Fibroblast of skin of scalp (primary cell): ENCODE results near the gene AGBL1.

Experiments used
- DNase-seq: peaks from one replicate; pipeline ENCODE4 v3.0.0-alpha.2; 2013

Gene AGBL1

DNA sequence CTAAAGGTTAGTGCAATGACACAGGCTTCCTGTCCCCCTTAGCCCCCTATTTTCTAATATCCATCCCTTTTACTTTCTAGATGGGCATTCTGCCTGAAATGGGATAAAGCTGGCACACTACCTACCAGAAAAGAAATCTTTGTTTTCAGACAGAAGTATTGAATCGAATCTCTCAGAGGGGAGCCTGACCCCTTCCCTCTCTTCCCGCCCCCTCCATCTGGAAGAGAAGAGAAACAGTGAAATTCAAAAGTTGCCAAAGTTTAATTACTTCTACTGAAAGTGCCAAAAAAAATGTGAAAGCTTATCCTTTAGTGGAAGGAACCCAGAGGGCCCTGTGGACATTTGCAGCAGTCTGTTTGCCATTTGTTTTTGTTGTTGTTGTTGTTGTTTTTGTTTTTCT lies 523.8 kb downstream of the AGBL1 start:
- DNase-seq, result no peak

DNA sequence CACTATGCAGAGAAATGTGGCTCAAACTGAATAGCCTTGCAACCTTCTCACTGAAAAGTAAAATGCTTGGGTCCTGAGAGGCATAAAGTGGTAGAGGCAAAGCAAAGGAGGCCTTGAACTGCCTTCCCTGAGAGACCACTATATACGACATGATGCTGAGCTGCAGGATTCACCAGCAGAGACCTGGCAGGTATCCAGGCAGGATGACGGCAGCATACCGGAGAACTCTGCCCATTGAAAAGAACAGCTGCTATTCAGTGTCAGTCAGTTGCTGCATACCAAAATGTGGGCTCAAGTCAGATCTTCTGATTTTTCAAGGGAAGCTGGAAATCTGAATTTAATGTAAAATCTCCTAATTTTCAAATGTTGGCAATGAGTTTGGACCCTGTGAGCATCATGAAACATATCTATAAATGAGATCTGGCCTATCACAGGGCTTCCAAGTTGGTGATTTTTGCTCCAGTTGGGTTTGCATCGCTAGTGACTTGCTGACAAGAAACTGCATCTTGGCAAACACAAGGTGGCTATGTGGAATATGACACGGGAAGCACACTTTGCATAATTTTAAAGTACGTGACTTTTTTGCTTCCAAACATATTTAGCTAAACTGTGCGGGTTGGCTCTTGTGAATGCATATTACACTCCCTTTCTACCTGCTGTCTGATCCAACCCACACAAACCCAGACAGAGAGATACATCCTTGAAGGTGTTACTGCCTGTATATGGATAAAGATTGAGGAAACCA lies 529.0 kb downstream of the AGBL1 start:
- DNase-seq, result peak; percentile 33

DNA sequence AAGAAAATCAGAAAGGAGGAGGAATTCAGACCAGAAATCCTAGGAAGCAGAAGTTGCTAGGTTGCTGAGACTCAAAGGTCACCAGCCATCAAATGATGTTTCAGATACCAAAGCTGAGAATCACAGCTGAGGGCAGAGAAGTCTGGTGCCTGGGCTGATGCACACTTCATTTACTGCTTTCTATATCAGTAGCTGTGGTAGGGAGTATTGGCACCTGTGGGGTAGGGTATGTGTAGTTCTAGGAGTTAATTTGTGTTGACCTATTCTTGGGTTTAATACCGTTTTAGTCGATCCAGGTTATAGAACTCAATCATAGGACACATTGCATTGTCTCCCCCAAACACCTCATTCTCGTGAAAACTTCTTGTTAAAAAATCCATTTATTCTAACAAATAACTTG lies 529.6 kb downstream of the AGBL1 start:
- DNase-seq, result no peak

DNA sequence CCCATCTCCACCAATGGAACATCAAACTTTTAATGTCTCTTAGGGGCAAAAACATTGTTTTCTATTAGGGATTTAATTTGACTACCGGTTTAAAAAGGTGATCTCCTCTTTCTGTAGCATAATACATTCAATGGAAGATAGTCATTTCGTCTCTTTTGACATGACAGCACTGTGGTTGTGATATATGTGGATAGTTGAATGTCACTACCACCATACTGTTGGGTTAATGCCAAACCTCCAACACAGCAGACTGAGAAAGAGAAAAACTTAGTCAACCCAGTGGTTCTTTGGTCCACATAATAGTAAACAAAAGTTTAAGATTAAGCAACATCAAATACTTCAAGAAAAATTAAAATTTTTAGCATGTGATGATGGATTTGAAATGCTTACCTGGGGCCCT lies 530.4 kb downstream of the AGBL1 start:
- DNase-seq, result no peak

DNA sequence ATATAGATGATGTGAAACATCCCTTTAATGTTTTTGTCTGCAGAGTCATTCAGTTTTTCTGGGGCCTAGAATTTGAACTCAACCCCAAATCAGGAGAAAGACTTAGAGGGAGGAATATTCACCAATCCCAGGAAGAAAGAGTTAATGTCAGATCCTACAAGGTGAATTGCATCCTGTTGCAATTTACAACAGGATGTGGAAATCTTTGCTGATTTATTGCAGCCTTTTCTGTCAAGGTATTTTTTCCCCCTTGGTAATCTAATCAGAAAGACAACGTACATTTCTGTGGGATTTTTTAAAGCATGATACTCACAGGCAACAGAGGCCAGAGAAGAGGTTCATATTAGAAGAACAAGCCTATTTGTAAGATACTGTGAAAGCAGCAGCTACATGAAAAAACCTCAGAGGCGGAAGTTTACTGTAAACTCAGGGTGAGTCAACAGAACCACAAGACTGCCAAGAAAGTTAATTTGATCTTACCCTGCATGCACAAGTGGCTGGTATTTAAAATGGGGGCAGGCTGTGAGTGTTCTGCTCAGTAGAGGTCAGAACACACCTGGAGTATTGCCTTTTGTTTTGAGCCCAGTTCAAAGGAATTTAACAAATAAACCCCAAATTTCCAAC lies 531.9 kb downstream of the AGBL1 start:
- no peak for DNase-seq

DNA sequence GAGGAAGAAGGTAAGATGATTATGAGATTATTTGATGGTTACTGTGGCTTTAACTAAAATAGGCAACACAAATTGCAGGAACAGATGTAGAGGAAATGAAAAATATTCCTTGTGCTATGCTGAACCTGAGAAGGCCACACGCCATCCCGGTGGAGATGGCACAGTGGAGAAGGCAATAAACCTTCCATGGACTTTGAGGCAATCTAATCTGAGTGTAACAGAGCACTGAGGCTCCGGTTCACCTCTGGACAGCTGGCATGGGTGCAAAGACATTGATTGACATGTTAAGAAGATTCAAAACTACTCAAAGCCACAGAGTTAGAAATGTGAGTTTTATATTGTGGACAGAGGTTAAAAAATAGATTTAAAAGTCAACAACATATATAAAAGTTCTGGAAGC lies 535.7 kb downstream of the AGBL1 start:
- DNase-seq, result no peak

DNA sequence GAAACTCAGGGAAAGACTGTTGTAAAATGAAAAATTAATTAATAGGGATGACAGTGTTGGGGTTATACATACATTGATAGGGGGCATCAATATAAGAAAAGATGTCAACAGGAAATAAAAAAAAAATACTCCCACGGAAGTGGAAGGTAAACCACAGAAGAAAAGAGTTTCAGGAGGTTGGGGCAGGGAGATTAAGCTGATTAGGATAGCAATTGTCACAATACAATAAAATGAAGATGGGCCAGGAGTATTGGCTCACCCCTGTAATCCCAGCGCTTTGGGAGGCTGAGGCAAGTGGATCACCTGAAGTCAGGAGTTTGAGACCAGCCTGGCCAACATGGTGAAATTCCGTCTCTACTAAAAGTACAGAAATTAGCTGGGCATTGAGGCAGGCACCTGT lies 536.1 kb downstream of the AGBL1 start:
- no peak for DNase-seq

DNA sequence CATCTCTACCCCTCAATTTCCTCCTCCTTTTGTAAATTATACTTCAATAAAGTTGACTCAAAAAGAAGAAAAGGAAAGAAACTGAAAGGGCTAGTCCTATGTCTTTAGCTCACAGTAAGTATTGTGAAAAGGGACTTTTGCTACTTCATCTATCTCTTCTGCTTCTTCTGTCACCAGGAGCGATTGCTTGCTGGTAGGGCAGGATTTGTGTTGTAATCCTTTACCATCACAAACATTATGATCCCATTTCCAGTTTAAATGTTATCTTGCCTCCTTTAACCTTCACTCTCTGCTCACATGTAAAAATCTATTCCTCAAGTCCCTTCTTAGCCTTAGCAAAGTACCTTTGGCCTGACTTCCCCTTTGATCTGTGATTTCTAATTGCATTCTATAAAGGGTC lies 537.1 kb downstream of the AGBL1 start:
- no peak for DNase-seq

DNA sequence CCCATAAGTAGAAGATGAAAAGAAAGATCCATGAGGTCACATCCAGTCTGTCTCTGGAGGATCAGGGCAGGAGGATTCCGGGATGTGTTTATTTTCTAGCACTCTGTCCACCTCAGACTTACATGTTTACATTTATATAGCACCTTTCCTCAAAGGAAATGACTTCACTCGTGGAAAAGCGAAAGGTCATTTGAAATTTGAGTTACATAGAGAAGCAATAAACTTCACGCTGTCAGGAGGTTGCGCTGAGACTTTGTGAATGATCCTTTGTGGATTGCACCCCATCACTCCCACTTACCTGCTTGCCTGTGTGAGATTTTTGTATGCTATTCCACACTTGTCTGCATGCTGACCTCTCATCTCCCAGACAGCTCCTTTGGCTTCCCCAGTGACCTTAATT lies 540.5 kb downstream of the AGBL1 start:
- no peak for DNase-seq

DNA sequence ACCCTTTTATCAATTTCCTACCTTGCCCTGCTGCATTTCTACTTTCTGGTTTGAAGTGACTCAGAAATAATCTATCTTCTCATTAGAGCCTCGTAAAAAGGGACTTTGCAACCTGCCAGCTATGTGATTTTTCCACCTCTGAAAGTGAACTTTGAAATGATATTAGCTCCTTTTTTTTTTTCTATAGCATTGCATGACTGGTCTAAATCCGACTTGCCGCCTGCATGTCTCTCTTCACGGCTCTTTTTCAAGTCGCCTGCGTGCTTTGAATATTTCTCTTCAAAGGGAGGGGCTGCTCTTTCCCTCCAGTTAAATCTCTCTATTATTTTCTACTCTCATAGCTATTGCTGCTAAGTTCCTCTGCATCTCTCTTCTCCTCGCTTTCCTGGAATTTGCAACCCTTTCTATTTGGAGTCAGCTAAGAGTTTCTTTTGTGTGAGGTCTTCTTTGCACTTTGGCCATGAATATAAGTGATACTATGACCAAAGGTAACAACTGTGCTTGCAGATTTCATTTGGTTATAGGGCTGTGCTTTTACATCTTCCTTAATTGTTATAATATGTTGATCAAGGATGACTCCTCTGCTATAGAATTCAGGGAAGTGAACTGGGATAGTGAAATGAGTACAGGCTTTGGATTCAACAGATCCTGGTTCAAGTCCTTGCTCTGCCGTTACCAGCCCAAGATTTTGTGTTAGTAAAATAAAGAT lies 541.1 kb downstream of the AGBL1 start:
- peak; percentile 46 for DNase-seq

DNA sequence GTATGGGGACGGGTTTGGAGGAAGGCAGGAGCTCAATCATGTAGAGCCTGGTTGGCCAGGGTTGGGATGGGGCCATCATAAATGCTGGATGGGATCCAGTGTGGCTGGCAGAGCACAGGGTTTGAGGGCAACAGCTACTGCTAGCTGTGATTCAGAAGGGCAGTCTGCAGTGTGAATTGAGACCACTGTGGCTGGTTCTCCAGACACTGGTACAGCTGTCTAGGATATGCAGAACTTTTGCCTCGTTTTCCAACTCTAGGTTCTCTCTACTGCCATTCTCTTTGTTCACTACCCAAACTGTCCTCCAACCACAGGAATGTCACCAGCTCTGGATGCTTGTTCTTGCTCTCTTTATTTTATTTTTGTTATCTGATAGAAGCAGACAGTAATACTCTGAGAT lies 543.6 kb downstream of the AGBL1 start:
- DNase-seq, result no peak

DNA sequence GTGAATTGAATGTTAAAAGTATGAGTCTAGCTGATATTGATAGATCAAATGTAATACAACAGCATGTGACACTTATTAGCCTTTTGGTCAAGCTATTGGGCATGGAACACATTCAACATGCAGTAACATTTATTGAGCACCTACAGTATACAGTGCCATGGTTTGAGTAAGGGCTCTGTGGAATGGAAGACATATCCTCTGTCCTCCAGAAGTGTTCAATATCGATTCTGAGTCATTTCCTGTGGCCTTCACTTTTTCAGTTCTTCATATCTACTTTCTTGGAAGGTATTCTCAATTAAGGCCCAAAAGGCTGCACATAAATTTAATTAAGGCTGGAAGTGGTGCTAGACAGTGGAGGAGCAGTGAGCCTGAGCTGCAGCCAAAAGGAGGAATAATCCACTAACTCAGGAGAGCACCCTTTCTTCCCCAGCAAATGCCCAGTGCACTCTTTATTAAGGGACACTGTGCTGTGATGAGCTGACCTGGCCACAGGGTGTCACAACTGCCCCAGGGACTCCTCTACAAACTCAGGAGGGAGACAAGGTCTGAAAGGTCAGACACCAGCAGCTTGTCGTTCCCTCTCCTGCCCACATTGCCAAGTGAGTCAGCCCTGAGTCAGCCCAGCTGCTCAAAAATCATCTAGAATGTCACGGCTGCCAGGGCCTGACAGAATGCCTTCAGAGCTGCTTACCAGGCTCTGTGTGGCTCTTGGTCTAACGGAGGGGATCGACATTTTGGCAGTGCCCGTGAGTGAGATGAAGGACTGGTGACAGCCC lies 544.8 kb downstream of the AGBL1 start:
- DNase-seq, result peak; percentile 89

DNA sequence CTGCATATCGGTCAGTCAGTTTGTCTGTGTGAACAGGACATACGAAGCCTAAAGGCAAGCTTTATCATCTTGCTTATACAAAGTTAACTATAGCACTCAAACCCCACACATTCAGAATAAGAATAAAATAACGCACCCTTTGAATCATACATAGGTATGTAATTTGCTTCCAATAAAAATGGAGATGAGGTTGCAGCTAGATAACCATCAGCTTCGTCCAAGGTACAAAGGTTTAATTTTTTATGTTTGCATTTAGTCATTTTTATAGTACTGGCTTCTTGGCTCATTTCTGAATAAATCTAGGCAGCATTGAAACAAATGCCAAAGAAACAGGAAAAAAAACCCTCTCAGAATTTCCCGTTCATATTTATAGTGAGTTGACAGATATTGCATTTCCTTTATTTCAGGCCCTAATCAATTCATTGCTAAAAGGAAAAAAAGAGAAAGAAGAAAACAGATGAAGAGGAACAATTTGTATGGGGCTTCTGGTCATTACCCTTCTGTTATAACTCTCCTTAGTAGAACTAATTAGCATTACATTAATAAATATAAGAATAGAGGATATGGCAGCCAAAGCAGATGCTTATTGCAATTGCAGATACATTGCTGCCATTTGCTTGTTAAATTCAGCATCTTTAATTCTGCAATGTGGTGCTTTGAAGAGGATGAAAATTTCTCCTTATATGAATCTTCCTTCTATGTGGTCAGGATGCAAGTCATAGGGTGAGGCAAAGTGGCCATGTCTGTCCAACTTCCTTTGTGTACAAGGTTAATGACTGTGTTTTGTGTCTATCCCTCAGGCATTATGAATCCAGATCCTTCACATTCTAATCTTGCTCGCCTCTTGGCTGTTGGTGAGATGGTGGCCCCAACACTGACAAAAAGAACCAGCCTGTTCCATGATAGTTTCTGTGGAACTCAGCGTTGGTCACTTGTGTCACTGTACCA lies 550.0 kb downstream of the AGBL1 start:
- DNase-seq, result no peak

DNA sequence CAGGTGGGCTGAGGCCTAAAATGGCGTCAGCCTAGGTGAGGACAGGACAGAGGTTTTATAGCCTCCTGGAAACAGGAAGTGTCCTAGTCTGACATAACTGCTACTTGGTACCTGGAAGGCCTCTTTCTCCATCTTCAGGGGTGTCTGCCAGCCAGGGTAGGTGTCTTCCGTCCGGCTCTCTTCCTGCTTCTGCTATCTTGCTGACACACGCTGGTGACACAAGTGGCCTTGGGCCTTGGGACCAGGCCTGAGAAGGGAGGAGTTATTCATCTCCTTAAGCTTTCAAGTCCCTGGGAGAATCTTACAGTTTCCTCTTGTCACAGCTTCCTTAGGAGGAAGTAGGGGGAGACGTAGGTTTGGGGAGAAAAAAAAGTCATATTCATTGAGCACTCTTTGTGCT lies 551.3 kb downstream of the AGBL1 start:
- DNase-seq, result no peak

DNA sequence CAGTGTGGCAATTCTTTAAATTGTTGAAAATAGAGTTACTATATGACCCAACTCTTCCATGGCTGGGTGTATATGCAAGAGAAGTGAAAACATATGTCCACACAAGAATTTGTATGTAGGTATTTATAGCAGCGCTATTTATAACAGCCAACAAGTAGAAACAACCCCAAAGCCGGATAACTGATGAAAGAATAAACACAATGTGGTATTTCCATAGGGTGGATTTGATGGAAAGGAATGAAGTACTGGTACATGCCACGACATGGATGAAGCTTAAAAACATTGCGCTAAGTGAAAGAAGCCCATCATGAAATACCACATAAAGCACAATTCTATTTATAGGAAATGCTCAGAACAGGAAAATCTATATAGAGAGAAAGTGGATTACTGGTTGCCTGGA lies 554.5 kb downstream of the AGBL1 start:
- DNase-seq, result peak; percentile 10

DNA sequence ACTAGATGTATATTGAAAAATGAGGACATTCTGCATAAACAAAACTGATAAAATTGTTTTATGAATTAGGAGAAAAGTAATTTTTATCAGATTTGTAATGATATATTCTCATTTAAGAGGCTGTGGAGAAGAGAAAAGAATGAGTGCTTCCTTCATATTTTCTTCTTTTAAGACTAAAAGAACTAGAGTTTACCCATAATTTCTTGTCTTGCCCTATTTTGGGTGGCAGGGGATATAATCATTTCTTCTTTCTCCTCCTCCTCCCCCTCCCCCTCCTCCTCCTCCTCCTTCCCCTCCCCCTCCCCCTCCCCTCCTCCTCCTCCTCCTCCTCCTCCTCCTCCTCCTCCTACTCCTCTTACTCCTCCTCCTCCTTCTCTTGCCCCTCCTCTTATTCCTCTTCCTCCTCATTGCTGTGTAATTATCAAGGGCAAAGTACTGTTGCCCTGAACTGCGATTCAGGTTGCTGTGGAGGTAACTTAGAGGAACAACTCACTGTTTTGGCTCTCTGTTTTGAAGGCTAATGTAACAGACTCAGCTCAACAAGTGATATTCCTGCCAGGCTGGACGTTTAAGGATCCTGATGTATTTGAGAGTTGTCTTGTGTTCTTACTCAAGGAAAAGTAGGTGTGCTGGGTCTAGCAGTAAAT lies 555.4 kb downstream of the AGBL1 start:
- DNase-seq, result no peak

DNA sequence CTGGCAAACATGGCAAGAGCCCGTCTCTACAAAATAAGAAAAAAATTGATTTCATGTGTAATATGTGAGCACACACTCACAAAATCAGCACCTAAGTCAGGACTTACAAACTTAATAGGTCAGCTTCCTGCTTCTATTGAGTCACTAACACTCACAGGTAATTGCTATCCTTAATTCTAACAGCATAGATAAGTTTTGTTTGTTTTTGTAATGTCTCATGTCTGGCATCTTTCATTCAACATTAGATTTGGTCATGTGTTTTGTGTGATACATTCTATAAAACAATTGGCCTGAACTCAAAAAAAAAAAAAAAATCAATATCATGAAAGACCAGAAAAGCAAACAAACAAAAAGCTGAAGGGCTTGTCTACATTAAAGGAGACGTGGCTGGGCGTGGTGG lies 564.7 kb downstream of the AGBL1 start:
- no peak for DNase-seq

DNA sequence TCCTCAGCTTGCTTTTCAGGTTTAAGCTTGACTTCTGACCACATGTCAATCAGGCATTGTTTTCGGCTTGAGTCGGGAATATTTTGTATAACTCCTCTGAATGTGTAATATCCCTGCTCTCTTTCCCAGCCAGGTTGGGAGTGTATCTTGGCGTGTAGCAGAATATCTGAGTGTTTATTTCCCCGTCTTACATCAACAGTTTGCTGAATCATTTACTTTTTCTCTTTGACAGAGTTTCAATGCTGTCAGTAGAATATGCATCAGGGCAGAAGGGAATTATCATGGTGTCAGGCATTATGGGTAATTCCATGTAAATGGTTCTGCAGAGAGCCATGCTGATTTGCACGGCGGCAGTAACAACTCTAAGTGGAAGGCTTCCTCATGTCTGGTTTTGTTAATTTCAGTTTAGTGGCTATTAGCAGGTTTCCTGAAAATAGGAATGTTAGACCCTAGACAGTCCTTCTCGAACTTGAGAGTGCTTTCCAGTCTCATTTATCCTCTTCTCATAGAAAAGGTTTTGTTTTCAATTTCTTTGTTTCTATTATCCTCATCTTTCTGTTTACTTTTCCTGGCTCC lies 566.3 kb downstream of the AGBL1 start:
- DNase-seq, result no peak

DNA sequence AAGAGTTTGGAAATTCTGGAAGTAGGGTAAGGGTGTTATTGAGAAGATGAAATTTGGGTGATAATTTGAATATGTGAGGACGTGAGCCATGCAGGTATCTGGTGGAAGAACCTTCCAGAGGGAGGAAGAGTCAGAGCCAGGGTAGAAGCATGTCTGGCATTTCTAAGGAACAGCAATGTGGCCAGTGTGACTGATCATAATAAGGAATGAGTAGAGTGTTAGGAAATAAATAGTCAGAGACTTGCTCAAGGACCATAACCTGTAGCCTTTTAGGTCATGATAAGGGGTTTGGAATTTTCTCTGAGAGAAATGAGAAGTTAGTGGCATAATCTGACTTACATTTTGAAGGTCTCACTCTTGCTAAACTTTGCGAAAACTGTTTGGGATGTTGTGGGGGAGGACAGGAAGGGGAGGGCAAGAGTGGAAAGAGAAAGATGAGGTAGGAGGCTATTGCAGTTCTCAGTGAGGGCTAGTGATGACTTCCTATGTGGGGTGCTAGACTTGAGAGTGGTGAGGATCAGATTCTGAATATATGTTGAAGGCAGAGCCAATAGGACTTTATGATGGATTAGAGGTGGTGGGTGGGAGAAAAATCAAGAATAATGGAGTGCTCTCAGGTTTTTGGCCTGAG lies 568.3 kb downstream of the AGBL1 start:
- no peak for DNase-seq

DNA sequence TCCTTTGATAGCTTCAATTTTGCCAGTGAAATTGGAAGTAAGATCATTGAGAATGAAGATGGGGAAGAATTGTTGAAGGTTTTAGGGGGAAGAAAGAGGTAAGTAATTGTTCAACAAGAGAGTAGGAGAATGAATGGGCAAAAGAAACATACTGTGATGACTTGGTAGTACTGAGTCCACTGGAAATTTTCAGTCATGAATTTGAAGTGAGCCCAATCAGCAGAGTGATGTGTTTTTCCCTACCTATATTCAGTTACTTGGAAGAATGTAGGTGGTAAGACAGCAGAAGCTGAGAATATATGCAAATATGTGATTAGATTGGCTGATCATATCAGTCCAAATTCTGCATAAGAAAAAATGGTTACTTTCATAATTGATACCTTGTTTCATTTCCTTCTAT lies 569.6 kb downstream of the AGBL1 start:
- DNase-seq, result no peak

DNA sequence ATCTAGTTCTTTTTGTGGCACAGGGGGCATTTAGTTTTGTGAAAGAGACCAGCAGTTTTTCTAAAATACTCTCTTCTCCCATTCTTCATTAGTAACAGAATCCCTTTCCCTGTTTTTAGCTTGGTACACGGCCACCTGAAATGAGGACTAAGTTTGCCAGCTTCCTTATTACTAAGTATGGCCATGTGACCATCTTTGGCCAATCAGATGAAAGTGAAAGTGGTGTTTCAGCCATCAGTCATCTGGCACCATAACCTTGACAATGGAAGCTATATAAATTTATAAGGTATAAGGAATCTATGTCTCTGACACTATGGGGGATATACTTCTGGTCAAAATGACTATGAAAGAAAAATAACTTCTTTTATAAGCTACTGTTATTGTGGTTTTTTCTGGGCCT lies 570.4 kb downstream of the AGBL1 start:
- DNase-seq, result no peak
